GM12891 (cell line): ENCODE measurements around the gene MIPOL1.

Experiments used
- DNase-seq: peaks from one replicate; pipeline ENCODE4 v3.0.0; 2011; ENCODE audit warnings: low spot score; ENCODE audit not compliant: insufficient read length
- FAIRE-seq: peaks from 2 replicates; lab custom pipeline; 2011; peaks lifted over from hg19 to GRCh38; lab: Jason Lieb, UNC
- PAX5 ChIP-seq: IDR thresholded peaks from 2 replicates; pipeline ENCODE4 v1.6.1; 2011; ENCODE audit warnings: low read length, moderate library complexity, mild to moderate bottlenecking; ENCODE audit not compliant: insufficient read depth, severe bottlenecking
- POLR2A ChIP-seq: IDR thresholded peaks from 2 replicates; pipeline ENCODE4 v1.6.1; 2011; ENCODE audit warnings: low read depth, low read length, control low read depth
- POLR2AphosphoS5 ChIP-seq: IDR thresholded peaks from 2 replicates; pipeline ENCODE4 v1.6.1; 2011; ENCODE audit warnings: low read depth, low read length, control low read depth
- POU2F2 ChIP-seq: IDR thresholded peaks from 2 replicates; pipeline ENCODE4 v1.6.1; 2011; ENCODE audit warnings: low read depth, mild to moderate bottlenecking, control low read depth, low read length, moderate library complexity
- SPI1 ChIP-seq: IDR thresholded peaks from 2 replicates; pipeline ENCODE4 v1.6.1; 2011; ENCODE audit warnings: low read depth, low read length, control low read depth
- TAF1 ChIP-seq: IDR thresholded peaks from 2 replicates; pipeline ENCODE4 v1.6.1; 2011; ENCODE audit warnings: low read depth, low read length, control low read depth

Gene MIPOL1

DNA sequence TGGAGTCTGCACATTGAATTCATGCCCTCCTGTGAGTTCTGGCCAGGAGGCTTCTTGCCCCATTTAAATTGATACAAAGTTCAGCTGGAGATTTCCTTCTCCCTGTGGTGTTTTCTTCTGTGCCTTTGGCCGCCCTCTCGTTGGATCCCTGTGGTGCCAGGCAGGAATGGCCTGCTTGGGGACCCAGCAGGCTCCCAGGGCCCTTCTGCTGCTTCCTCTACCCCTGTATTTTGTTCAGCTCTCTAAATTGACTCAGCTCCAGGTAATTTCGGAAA is 200.1 kb downstream of the MIPOL1 start:
- FAIRE-seq = no peak
- DNase-seq = no peak
- TF ChIP-seq SPI1 (no peak), PAX5 (no peak), POLR2A (no peak), POLR2AphosphoS5 (no peak), POU2F2 (no peak), TAF1 (no peak)

GRCh38 chr14:37399517-37399916 is 201.8 kb downstream of the MIPOL1 start:
- DNase-seq (no peak), FAIRE-seq (no peak)
- TF ChIP-seq TAF1 (no peak), SPI1 (no peak), POLR2AphosphoS5 (no peak), PAX5 (no peak), POU2F2 (no peak), POLR2A (no peak)

- TF ChIP-seq POU2F2 = no peak
- no peak for TF ChIP-seq SPI1
- TF ChIP-seq POLR2A = no peak
- no peak for TF ChIP-seq TAF1
- no peak for TF ChIP-seq PAX5
- TF ChIP-seq POLR2AphosphoS5 = no peak
- DNase-seq = no peak
- FAIRE-seq = no peak
These were observed 203.4 kb downstream of the MIPOL1 start for GRCh38 chr14:37401093-37401492.

GRCh38 chr14:37403626-37404025 is 205.9 kb downstream of the MIPOL1 start:
- no peak for DNase-seq
- no peak for FAIRE-seq
- TF ChIP-seq PAX5 (no peak), POLR2A (no peak)

- no peak for TF ChIP-seq POU2F2
- no peak for TF ChIP-seq PAX5
- no peak for TF ChIP-seq TAF1
- no peak for TF ChIP-seq POLR2A
- no peak for TF ChIP-seq SPI1
- TF ChIP-seq POLR2AphosphoS5 = no peak
- no peak for FAIRE-seq
- no peak for DNase-seq
These were observed 208.4 kb downstream of the MIPOL1 start for GRCh38 chr14:37406095-37406494.

DNA sequence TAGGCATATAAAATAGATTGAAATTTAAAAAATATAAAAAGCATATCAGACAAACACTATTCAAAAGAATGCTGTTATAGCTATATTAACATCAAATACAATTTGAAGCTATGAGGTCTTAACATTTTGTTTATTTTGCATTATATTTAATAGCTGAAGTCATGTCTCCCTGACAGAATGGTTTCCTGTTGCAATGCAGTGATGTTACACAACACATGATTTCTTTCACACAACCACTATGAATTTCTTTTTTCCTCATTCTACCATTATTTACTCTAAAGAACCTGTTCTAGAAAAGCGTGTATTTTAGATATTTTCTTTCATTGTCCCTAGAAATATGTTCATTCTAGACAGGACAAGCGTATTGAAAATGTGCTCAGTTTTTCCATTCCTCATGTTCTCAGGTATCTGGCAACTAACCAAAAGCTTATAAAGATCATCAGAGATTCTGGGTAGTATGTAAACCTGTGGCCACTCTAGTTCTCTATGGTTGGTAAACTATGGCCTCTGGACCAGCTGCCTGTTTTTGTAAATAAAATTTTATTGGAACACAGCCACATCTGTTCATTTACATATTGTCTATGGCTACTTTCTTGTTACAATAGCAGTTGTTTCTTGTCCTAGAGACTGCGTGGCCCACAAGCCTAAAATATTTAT is 213.5 kb downstream of the MIPOL1 start:
- DNase-seq (no peak), FAIRE-seq (no peak)

GRCh38 chr14:37413050-37413449 is 215.3 kb downstream of the MIPOL1 start:
- DNase-seq (no peak), FAIRE-seq (no peak)
- no peak for TF ChIP-seq POLR2AphosphoS5
- no peak for TF ChIP-seq PAX5
- no peak for TF ChIP-seq TAF1
- no peak for TF ChIP-seq POLR2A
- no peak for TF ChIP-seq SPI1
- TF ChIP-seq POU2F2 = no peak

More for the DNA sequence above, 213.5 kb downstream of the MIPOL1 start:
- TF ChIP-seq SPI1 (no peak), TAF1 (no peak), POLR2A (no peak), PAX5 (no peak), POU2F2 (no peak), POLR2AphosphoS5 (no peak)

DNA sequence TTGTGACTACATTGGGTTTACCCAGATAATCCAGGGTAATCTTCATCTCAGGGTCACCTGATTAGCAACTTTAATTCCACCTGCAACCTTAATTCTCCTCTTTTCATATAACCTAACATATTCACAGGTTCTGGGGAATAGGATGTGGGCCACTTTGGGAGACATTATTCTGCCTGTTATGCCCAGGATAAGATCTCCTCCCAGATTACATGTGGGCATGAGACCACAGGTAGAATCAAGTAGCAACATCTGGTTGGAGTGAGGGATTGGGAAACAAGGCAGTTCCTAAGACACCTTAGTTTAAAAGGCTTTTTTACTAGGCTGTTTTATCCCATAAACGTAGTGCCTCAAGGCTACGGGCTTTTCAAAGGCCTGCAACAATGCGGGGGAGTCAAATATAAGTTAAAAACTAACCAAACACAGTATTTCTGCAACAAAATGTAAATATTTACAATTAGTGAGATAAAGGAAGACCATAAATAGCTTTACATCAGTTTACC is 215.8 kb downstream of the MIPOL1 start:
- DNase-seq = no peak
- TF ChIP-seq POLR2A = no peak
- no peak for TF ChIP-seq SPI1
- TF ChIP-seq PAX5 = no peak
- TF ChIP-seq TAF1 = no peak
- no peak for TF ChIP-seq POU2F2
- TF ChIP-seq POLR2AphosphoS5 = no peak
- no peak for FAIRE-seq

GRCh38 chr14:37416264-37416663 is 218.5 kb downstream of the MIPOL1 start:
- FAIRE-seq (no peak), DNase-seq (no peak)

More at GRCh38 chr14:37416264-37416663, 218.5 kb downstream of the MIPOL1 start:
- TF ChIP-seq POLR2A = no peak
- TF ChIP-seq POU2F2 = no peak
- TF ChIP-seq PAX5 = no peak
- no peak for TF ChIP-seq TAF1
- no peak for TF ChIP-seq SPI1
- TF ChIP-seq POLR2AphosphoS5 = no peak
